Activated effector memory CD4-positive, alpha-beta T cell treated with Interleukin-2 at 50 U/mL for 16 hours (primary cell): Measurements from ENCODE around the gene EML3.
"Not testable (repeated sequence)": the region's sequence is repeated elsewhere in the genome, so short reads cannot be mapped to it uniquely, and the experiment has no call there.

Experiments used
- DNase-seq: peaks from one replicate; pipeline ENCODE4 v3.0.0-alpha.2; 2020

EML3 gene

DNA sequence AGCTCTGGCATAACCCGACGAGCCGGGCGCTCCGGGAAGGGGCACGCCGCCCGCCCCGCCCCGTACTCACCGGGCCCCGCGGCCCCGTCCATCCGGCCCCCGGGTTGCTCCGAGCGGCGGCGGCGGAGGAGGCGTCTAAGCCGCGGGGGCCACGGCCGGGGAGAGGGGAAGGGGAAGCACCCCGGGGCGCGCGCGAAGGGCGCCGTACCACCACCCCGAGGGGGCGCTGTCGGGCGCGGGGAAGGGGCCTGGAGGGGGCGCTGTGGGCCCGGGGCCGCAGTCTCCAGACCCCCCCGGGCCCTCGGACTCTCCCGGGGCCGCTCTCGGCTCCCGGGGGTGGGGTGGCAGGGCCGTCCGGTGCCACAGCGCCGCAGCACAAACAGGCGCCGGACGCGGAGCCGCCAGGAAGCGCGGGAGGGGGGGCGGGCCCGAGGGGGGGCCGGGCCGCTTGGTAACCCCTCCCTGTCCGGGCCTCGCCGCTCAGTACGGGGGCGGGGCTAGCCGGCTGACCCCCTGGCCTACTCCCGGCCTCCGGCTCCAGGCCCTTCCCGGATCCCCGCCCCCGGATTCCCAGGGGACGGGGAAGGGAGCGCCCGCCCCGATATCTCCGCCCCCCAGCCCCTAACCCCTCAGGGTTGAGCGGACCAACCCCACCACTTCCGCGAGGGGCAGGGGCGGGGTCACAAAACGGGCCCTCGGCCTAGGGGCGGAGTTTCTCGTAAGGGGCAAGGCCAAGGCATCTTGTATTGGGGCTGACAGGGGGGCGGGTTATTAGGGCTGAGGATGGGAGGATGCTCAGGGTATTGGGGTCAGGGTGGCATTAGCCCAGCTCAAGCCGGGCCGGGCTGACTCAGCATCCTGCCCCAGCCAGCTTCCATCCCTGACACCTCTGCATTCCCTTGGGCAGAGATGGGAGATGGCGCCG is at the start of gene EML3, which contains the start of gene ROM1:
Gene EML3, minus strand, starts transcription at position 410 of the 925 bp plus-strand sequence. Its CDS starts 318 bp downstream, at position 92.
Gene ROM1, plus strand, starts transcription at position 892 of the 925 bp plus-strand sequence. Its CDS starts 25 bp downstream, at position 917.
- DNase-seq: peak; percentile 87

GRCh38 chr11:62656796-62657429 is 44.3 kb upstream of the EML3 start:
- no peak for DNase-seq

DNA sequence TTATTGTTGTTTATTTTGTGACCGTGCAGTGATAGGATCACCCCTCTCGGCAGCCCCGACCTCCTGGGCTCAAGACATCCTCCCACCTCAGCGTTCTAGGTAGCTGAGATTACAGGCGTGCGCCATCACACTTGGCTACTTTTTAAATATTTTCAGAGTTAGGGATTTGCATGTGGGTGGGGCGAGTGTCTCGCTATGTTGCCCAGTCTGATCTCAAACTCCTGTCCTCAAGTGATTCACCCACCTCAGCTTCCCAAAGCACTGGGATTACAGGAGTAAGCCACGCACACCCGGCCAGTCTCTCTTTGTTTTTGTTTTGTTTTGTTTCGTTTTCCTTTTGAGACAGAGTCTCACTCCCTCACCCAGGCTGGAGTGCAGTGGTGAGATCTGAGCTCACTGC is 41.7 kb upstream of the EML3 start:
- no peak for DNase-seq

DNA sequence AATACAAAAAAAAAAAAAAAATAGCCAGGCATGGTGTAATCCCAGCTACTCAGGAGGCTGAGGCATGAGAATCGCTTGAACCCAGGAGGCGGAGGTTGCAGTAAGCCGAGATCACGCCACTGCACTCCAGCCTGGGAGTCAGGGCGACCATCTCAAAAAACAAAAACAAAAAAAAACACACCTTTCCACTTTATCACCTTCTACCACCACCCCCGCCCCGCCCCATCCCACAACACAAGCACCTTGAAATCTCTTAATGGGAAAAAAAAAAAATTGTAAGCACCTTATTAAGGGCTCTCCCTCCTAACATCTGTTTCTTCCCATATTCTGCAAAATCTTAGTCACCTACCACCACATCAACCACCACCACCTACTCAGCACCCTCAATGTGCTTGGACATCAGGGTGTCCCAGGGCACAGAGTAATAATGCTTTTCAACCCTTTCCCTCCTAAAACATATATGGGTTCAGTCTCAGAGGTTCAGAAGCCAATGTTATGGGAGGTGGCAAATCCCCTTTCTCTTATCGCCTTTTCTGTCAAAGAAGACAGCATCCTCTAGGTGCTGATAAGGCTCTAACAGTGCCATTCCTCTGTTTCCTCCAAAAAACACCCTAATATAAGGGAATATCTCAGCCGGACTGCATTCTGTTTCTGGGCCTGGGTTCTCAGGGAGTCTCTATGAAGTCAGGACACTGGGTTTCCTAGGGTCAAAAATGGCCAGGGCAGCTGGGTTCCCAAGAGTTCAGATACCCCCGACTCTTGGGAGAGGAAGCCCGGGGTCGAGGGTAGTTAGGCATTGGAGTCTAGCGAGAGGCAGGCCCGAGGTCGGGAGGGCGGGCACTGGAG is 39.8 kb upstream of the EML3 start:
- DNase-seq: no peak

- DNase-seq: not testable (repeated sequence)
Observed at GRCh38 chr11:62650283-62650682, 37.7 kb upstream of the EML3 start.

DNA sequence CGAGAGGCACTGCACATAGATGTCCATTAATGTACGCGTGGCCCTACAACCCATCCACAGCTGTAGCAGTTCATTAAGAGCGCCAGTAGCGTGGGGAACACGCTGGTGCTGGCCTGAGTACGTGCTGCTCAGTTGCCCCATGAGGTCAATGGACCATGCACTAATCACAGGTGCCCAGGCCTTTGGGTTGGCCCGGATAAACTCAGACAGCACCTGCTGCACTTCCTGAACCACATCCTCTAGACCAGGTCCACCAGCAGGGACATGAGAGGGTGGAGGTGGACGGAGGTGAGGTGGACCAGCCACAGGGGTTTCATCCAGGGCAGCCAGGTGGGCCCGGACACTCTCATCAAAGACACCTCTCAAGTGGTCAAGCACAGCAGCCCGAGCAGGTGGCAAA is 36.9 kb upstream of the EML3 start:
- DNase-seq: no peak

GRCh38 chr11:62648967-62649364 is 36.4 kb upstream of the EML3 start:
- no peak for DNase-seq

GRCh38 chr11:62648185-62648966 is 35.8 kb upstream of the EML3 start:
- DNase-seq: no peak

- no peak for DNase-seq
Observed at GRCh38 chr11:62647609-62648005, 35.0 kb upstream of the EML3 start.

DNA sequence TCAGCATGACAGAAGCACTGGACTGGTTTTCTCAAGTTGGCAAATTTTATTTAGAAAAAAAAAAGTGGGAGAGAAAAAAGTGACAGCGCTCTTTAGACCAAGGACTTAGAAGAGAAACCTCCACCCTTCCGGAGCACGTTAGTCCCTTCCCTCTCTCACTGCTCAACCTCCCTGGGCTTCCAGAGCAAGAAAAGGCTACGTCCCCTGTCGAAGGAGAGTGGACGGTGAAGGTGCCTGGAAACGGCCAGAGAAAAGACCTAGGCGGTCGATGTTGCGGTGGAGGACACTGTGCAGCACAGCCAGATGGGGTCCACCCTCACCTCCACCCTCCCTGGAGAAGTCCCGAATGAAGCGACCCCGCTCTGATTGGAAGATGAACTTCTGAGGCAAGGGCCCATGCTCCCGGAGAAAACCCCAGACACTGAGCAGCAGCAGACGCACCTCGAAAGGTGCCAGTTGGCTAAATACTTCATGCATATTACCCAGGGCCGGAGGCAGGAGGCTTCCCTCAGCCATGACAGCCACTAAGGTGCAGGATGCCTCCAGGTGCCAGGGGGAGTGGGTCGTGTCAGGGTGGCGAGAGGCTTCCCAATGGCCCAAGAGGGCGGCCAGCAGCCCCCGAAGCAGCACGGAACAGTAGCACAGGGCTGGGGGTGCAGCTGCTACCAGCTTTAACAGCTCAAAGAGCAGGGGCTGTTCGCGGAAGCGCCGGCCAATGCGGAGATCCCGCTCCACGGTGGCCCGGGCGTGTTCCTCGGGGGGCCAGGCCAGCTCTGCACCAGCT is 34.4 kb upstream of the EML3 start:
- no peak for DNase-seq

- DNase-seq: peak; percentile 98
Observed at GRCh38 chr11:62645946-62646824, 33.6 kb upstream of the EML3 start, which contains the start of gene GANAB. GANAB (minus strand) TSS chr11:62646613; CDS start chr11:62646599, 14 bp downstream.

GRCh38 chr11:62645671-62645945 is 33.0 kb upstream of the EML3 start:
- no peak for DNase-seq

DNA sequence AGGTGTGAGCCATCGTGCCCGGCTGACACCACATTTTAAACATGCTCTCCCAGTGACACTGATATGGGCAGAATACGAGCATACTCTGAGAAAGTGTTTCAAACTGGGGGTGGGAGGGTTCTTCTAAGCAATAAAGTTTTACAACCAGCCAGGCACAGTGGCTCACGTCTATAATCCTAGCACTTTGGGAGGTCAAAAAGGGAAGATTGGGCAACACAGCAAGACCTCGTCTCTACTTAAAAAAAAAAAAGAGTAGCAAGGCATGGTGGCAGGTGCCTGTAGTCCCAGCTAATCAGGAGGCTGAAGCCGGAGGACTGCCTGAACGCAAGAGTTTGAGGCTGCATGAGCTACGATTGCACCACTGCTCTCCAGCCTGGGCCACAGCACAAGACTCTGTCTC is 31.6 kb upstream of the EML3 start:
- no peak for DNase-seq

DNA sequence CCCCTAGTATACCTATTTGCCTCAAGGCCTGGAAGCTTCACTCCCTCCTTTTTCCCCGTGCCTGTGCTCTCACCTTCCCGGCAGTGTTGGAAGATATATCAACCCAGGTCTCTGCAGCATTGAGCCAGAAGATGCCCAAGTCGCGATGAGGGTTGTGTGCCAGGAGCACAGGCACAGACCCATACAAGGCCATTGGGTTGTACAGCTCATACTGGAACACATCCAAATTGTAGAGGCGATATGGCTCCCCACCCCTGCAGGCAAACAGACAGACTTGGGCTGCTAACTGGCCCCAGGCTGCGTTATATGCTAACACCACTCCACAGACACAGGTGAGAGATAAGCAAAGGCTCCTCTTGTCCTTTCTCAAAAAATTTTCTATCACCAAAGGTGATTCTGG is 19.9 kb upstream of the EML3 start:
- DNase-seq: no peak

- no peak for DNase-seq
Observed at GRCh38 chr11:62627713-62628112, 15.1 kb upstream of the EML3 start.

- no peak for DNase-seq
Observed at GRCh38 chr11:62622476-62623089, 10.0 kb upstream of the EML3 start.

DNA sequence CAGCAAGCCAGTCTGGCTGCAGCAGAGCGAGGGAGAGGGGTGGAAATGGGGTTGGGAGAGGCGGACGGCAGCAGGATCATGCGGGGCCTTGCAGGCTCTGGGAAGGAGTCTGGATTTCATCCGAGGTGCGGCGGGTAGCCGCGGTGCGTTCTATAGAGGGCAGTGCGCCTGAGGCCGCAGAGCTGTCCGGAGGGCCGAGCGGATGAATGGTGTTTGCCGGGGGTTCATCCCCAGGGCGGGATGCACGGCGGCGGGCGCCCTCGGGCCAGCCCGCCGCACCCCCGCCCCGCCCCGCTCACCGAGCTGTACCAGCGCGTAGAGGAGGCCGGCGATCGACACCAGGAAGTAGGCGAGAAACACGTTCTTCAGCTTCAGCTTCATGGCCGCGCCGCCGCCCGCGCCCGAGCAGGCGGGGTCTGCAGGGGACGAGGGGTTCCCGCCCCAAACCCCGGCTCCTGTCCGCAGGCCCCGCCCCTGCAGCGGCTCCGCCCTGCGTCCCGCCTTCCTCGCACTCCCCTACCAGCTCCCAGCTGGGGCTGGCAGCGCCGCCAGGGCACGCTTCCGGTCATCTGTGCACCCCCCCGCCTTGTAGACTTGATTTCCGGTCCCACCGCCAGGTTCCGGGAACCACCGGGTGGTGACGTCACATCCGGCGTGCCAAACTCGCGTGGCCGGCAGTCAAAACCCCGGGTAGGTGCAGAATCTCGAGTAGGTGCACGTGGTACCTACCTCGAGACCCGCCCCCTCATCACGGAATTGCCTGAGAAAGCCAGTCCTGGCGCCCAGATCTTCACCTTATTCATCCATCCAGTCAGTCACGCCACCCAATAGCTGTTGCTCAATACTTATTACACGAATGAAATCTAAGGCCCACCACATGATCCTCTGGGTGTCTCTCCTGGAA is 9.2 kb upstream of the EML3 start, which contains the start of gene B3GAT3:
Gene B3GAT3, minus strand, starts transcription at position 420 of the 904 bp plus-strand sequence. Its CDS starts 39 bp downstream, at position 381.
- peak; percentile 94 for DNase-seq

GRCh38 chr11:62621027-62621566 is 8.5 kb upstream of the EML3 start:
- DNase-seq: no peak
